ENCODE results near the gene MYT1.
"Not testable (repeated sequence)": the region's sequence is repeated elsewhere in the genome, so short reads cannot be mapped to it uniquely, and the experiment has no call there.

The MYT1 gene

GRCh38 chr20:64169091-64169560 lies 4.9 kb downstream of the MYT1 start:
- no peak for DNase-seq (ENCODE audit: low spot score)

- DNase-seq (ENCODE audit: low spot score) = no peak
Measured at GRCh38 chr20:64171211-64171610, 7.0 kb downstream of the MYT1 start.

- DNase-seq (ENCODE audit: low spot score) = no peak
Measured at GRCh38 chr20:64173116-64173515, 8.9 kb downstream of the MYT1 start.

DNA sequence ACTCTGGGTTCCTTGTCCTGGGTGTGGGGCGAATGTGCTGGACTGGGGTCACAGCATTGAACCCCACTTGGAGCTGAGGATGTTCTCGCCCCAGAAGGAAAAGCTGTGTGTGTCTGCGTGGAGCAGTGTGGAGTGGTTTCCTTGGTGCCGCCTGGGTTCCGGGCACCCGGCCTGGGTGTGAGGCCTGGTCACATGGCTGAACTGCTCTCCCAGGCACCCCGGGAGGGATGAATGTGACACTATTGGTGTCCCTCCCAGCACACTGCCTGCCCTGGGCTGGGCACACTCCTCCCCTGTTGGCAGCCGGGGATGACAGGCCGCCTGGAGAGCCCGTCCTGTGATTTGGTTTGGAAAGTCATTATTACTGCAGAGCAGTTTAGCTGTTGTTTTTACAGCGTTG lies 12.3 kb downstream of the MYT1 start:
- no peak for DNase-seq (ENCODE audit: low spot score)

DNA sequence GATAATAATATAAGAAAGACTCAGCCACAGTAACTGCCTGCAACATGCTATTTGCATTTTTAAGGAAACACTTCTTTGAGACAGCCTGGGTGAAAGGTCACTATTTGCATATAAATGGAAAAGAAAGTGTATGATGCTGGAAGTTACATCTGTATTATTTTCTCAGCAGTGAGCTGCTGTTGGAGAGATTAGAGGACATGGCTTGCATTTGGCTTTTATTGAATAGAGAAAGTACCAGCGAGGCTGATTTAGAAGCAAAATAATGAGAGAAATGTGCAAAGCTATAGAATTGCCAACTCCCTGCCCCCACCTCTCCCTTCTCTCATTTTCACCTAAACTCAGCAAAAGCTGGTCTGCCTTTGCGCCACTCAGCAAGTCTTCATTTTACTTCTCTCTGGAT lies 12.7 kb downstream of the MYT1 start:
- no peak for DNase-seq (ENCODE audit: low spot score)

DNA sequence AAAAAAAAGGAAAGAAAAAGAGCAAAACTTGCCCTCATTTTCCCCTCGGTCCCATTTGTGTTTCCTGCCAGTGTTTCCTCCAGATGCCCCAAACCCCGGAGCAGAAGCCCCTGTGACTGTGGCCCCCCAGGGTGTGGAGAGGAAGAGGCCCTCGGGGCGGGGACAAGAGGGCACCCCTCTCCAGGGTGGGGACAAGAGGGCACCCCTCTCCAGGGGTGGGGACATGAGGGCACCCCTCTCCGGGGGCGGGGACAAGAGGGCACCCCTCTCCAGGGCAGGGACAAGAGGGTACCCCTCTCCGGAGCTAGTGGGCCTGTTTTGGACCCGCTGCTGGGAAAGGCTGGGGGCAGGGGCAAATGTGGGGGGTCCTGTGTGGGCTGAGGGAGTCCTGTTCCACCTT lies 13.1 kb downstream of the MYT1 start:
- no peak for DNase-seq (ENCODE audit: low spot score)

DNA sequence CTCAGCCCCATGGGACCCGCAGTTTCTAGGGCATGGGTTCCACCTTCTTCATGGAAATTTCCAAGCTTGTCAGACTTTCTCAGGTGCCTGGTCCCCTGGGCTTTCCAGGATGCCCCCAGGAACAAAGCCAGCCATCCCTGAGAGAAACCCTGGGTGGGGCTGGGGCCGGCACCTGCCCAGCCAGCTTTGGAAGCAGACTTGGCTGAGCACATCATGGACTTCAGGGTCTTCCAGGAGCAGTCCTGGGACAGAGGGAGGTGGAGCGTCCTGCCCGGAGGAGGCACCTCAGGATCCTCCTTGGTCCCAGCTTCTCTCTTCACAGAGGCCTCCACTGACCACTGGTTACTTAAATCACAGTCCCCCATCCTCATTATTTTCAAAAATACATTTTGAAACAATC lies 13.5 kb downstream of the MYT1 start:
- DNase-seq (ENCODE audit: low spot score) = no peak

DNA sequence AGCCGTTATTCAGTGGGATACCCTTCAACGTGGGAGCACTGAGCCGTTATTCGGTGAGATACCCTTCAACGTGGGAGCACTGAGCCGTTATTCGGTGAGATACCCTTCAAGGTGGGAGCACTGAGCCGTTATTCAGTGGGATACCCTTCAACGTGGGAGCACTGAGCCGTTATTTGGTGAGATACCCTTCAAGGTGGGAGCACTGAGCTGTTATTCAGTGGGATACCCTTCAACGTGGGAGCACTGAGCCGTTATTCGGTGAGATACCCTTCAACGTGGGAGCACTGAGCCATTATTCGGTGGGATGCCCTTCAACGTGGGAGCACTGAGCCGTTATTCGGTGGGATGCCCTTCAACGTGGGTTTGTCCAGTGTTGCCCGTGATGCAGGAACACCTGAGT lies 14.7 kb downstream of the MYT1 start:
- DNase-seq (ENCODE audit: low spot score) = not testable (repeated sequence)

GRCh38 chr20:64179805-64180204 lies 15.6 kb downstream of the MYT1 start:
- DNase-seq (ENCODE audit: low spot score) = no peak

GRCh38 chr20:64180673-64181072 lies 16.4 kb downstream of the MYT1 start:
- no peak for DNase-seq (ENCODE audit: low spot score)

- no peak for DNase-seq (ENCODE audit: low spot score)
Measured at GRCh38 chr20:64181391-64181790, 17.1 kb downstream of the MYT1 start.

GRCh38 chr20:64182146-64182865 lies 18.1 kb downstream of the MYT1 start:
- no peak for DNase-seq (ENCODE audit: low spot score)

GRCh38 chr20:64183313-64183712 lies 19.1 kb downstream of the MYT1 start:
- DNase-seq (ENCODE audit: low spot score) = no peak

GRCh38 chr20:64184795-64185194 lies 20.5 kb downstream of the MYT1 start:
- no peak for DNase-seq (ENCODE audit: low spot score)

GRCh38 chr20:64185276-64185900 lies 21.1 kb downstream of the MYT1 start:
- no peak for DNase-seq (ENCODE audit: low spot score)

DNA sequence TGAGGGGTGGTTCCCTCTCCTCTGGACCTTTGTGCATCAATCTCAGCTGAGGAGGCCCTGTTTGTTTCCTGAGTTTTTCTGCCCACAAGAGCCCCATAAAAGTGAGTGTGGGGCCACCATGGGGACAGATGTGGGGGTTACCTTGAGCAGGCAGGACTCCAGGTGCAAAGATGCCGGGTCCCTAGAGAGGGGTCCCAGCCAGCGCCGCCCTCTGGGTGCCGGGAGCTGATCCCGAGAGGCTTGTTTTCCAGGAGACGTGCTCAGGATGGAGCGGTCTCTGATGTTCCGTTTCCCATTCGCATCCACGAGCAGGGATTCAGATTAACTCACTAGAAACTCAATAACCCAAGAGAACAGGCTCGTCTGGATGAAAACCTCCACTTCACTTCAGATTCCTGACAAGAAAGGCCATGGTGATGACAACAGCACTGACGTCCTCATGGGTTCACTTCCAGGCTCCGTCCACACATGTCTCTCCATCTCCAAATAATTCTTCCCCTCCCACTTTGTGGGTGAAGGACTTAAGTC lies 21.9 kb downstream of the MYT1 start:
- no peak for DNase-seq (ENCODE audit: low spot score)

- DNase-seq (ENCODE audit: low spot score) = not testable (repeated sequence)
Measured at GRCh38 chr20:64187213-64187612, 23.0 kb downstream of the MYT1 start.

DNA sequence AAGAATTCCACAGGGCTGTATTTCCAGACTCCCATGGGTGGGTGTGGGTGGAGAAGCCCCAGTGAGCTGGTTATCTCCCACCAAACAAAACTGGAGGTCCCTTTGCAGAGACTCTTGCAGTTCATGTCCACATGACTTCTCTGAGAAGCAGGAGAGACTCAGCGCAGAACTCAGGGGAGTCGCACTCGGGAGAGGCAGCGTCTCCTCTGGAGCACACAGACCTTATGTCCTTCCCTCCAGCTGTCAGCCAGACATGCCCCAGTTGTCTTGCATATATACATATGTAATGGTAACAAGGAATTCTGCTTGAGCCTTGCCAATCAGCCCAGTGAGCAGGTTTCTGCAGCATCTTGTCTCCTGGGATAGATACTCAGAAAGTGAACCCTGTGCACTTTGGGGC lies 23.8 kb downstream of the MYT1 start:
- DNase-seq (ENCODE audit: low spot score) = no peak

GRCh38 chr20:64188682-64189529 lies 24.7 kb downstream of the MYT1 start:
- DNase-seq (ENCODE audit: low spot score) = no peak

DNA sequence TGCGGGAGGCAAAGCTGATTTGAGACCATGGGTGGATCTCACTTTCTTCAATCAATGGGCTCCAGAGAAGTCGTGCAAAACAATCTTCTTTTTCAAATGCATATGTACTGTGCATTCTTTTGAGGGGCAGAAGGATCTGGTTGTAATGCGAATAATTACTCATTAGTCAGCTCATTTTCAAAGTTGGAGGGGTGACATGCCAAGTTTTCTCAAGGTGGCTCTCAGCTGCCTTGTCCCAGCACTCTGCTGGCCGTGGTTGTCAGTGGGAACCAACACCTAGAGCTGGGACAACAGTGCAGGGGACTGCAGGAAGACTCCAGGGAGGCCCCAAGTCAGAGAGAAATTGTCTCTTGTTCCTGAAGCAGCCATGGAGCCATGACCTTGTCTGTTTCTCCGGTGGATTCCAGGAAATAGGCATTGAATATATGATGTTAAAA lies 25.3 kb downstream of the MYT1 start:
- DNase-seq (ENCODE audit: low spot score) = no peak

DNA sequence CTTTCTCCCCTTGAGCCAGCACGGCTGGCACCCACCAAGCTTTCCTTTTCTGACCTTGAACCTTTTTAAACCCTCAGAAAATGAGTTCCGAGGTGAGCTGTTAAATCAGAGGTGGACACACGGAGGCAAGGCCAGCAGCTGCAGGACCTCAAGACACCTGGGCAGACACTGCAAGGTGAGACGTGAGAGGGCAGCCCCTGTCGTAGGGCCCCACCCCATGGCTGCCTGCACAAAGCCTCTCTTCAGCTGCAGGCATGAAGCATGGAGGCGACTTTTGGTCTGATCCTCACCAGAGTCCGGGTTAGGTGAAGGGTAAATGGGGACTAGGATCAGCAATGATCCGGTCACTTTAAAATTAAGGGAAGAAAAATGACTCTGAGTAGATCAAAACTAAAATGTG lies 25.7 kb downstream of the MYT1 start:
- no peak for DNase-seq (ENCODE audit: low spot score)

DNA sequence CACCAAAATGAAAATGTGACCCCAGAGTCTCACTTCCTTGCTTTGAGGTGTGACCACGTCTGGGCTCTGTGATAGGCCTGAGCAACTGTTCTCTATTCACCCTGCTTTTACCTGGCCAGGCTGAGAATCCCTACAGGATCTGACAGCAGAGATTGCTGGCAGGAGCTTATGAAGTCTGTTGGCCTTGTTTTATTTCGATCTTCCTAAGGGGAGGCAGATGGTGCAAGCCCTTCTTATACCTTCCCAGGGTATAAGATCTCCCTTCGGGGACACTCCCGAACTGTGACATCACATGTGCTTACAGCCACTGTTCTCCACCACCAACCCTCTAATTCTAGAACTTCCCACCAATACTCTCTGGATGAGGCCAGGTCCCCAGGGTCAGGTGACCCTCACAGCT lies 26.8 kb downstream of the MYT1 start:
- no peak for DNase-seq (ENCODE audit: low spot score)

DNA sequence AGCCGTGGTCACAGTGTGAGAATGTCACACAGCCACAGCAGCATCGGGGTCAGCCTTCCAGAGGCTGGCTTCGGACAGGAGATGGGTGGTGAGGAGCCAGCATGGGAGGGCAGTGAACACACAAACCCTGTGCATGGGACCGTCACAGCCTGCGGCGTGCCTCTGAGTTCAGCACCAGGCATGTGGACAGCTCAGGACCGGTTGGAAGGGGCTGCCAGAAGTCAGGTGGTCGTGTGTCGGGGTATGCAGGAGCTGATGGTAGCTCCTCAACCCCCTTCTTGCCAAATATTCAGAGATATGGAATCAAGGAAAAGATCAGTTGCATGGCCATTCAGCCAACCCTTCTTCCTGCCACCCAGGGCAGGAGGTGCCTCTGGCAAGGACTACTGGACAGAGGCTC lies 28.2 kb downstream of the MYT1 start:
- DNase-seq (ENCODE audit: low spot score) = no peak

Measured in CD4-positive, alpha-beta T cell treated with Interleukin-6 at 100 ng/mL for 8 hours (primary cell).